ENCODE data around the gene ARHGAP8. TPM values are rescaled to one million over a fixed set of nuclear protein-coding genes. Genes with fewer than 3 reads are reported as not detected.

The ARHGAP8 gene
- total RNA-seq, 1 donor from 2014 or later = 2.8 TPM

GRCh38 chr22:44719586-44720368 is 32.6 kb upstream of the ARHGAP8 start:
- H3K27ac ChIP-seq (ENCODE audit: low read depth, low read length) = no peak overlapping the region
- no peak overlapping the region for H3K4me3 ChIP-seq (ENCODE audit: insufficient read depth, low read depth, low read length)
- no peaks in the 10 kb centered on the region for H3K9me3 ChIP-seq (ENCODE audit: insufficient read depth, low read depth, low read length)
- H2AFZ ChIP-seq (ENCODE audit: low read depth, low read length) = no peak overlapping the region
- peaks cover 29% of the 10 kb centered on the region for H4K20me1 ChIP-seq (ENCODE audit: insufficient read depth, low read length)
- H3K4me2 ChIP-seq (ENCODE audit: low read length) = no peak overlapping the region
- H3K27ac Mint-ChIP-seq (ENCODE audit: unreplicated experiment) = no peak overlapping the region
- H3K79me2 ChIP-seq (ENCODE audit: insufficient read depth, low read length) = no peaks in the 10 kb centered on the region
- peaks cover 3% of the 10 kb centered on the region for H3K9me3 Mint-ChIP-seq (ENCODE audit: unreplicated experiment)
- FAIRE-seq = no peak
- H3K36me3 Mint-ChIP-seq (ENCODE audit: low read depth, unreplicated experiment) = peaks cover 6% of the 10 kb centered on the region
- H3K27me3 Mint-ChIP-seq (ENCODE audit: low read depth, unreplicated experiment) = no peaks in the 10 kb centered on the region
- DNase-seq (ENCODE audit: low read depth) = no peak
- no peak overlapping the region for H3K4me3 Mint-ChIP-seq (ENCODE audit: unreplicated experiment)
- no peaks in the 10 kb centered on the region for H3K4me1 ChIP-seq (ENCODE audit: insufficient read depth, low read length)
- H3K27me3 ChIP-seq (ENCODE audit: insufficient read depth, low read length) = no peaks in the 10 kb centered on the region
- H3K9ac ChIP-seq (ENCODE audit: low read length) = no peak overlapping the region
- TF ChIP-seq EZH2 (IDR thresholded peaks at IDR 0.05; ENCODE audit: insufficient read depth, low read length) = no peak
- TF ChIP-seq, protein P1, sequence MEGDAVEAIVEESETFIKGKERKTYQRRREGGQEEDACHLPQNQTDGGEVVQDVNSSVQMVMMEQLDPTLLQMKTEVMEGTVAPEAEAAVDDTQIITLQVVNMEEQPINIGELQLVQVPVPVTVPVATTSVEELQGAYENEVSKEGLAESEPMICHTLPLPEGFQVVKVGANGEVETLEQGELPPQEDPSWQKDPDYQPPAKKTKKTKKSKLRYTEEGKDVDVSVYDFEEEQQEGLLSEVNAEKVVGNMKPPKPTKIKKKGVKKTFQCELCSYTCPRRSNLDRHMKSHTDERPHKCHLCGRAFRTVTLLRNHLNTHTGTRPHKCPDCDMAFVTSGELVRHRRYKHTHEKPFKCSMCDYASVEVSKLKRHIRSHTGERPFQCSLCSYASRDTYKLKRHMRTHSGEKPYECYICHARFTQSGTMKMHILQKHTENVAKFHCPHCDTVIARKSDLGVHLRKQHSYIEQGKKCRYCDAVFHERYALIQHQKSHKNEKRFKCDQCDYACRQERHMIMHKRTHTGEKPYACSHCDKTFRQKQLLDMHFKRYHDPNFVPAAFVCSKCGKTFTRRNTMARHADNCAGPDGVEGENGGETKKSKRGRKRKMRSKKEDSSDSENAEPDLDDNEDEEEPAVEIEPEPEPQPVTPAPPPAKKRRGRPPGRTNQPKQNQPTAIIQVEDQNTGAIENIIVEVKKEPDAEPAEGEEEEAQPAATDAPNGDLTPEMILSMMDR (IDR thresholded peaks at IDR 0.05; ENCODE audit: insufficient read depth, low read depth, low read length) = no peak
- no peaks in the 10 kb centered on the region for H3K36me3 ChIP-seq (ENCODE audit: insufficient read depth, low read length)
- H3K4me1 Mint-ChIP-seq (ENCODE audit: low read depth, unreplicated experiment) = peaks cover 4% of the 10 kb centered on the region

GRCh38 chr22:44721213-44721612 is 31.2 kb upstream of the ARHGAP8 start:
- Histone ChIP-seq H3K4me2 (ENCODE audit: low read length) (no peak overlapping the region), H3K4me3 (ENCODE audit: insufficient read depth, low read depth, low read length) (no peak overlapping the region), H3K27ac (ENCODE audit: low read depth, low read length) (no peak overlapping the region), H3K9me3 (ENCODE audit: insufficient read depth, low read depth, low read length) (no peaks in the 10 kb centered on the region), H3K27me3 (ENCODE audit: insufficient read depth, low read length) (no peaks in the 10 kb centered on the region), H4K20me1 (ENCODE audit: insufficient read depth, low read length) (peaks cover 19% of the 10 kb centered on the region), H3K36me3 (ENCODE audit: insufficient read depth, low read length) (no peaks in the 10 kb centered on the region), H3K9ac (ENCODE audit: low read length) (no peak overlapping the region), H2AFZ (ENCODE audit: low read depth, low read length) (no peak overlapping the region), H3K79me2 (ENCODE audit: insufficient read depth, low read length) (no peaks in the 10 kb centered on the region), H3K4me1 (ENCODE audit: insufficient read depth, low read length) (no peaks in the 10 kb centered on the region)
- H3K4me3 Mint-ChIP-seq (ENCODE audit: unreplicated experiment) = no peak overlapping the region
- no peak for TF ChIP-seq EZH2 (IDR thresholded peaks at IDR 0.05; ENCODE audit: insufficient read depth, low read length)
- TF ChIP-seq, protein P1 (IDR thresholded peaks at IDR 0.05; ENCODE audit: insufficient read depth, low read depth, low read length) = no peak
- FAIRE-seq = no peak
- no peaks in the 10 kb centered on the region for H3K27me3 Mint-ChIP-seq (ENCODE audit: low read depth, unreplicated experiment)
- no peak overlapping the region for H3K27ac Mint-ChIP-seq (ENCODE audit: unreplicated experiment)
- peaks cover 13% of the 10 kb centered on the region for H3K36me3 Mint-ChIP-seq (ENCODE audit: low read depth, unreplicated experiment)
- H3K4me1 Mint-ChIP-seq (ENCODE audit: low read depth, unreplicated experiment) = peaks cover 4% of the 10 kb centered on the region
- no peak for DNase-seq (ENCODE audit: low read depth)
- peaks cover 3% of the 10 kb centered on the region for H3K9me3 Mint-ChIP-seq (ENCODE audit: unreplicated experiment)

DNA sequence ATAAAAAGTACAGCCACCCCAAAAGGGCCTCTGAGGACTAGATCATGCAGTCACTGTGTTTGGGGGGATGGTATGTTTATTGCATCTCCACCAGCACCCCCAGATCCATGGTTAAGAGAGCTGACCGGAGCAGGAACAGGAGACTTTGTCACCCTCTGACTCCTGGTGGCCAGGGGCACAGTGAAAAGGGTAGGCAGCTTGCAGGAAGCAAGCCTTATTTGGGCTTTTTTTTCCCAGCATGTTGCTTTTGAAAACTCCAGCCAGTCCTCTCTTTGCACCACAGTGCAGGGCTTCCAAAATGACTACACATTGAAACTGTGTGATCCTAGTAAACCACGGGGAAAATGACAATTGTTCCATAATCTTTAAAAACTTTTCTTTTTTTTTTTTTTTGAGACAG is 29.8 kb upstream of the ARHGAP8 start:
- Histone ChIP-seq H3K9ac (ENCODE audit: low read length) (no peak overlapping the region), H3K27ac (ENCODE audit: low read depth, low read length) (no peak overlapping the region), H3K4me1 (ENCODE audit: insufficient read depth, low read length) (no peaks in the 10 kb centered on the region), H4K20me1 (ENCODE audit: insufficient read depth, low read length) (peaks cover 19% of the 10 kb centered on the region), H3K79me2 (ENCODE audit: insufficient read depth, low read length) (no peaks in the 10 kb centered on the region), H3K27me3 (ENCODE audit: insufficient read depth, low read length) (no peaks in the 10 kb centered on the region), H3K36me3 (ENCODE audit: insufficient read depth, low read length) (no peaks in the 10 kb centered on the region), H2AFZ (ENCODE audit: low read depth, low read length) (no peak overlapping the region), H3K4me2 (ENCODE audit: low read length) (no peak overlapping the region), H3K4me3 (ENCODE audit: insufficient read depth, low read depth, low read length) (no peak overlapping the region), H3K9me3 (ENCODE audit: insufficient read depth, low read depth, low read length) (no peaks in the 10 kb centered on the region)
- peaks cover 3% of the 10 kb centered on the region for H3K9me3 Mint-ChIP-seq (ENCODE audit: unreplicated experiment)
- no peak for FAIRE-seq
- peaks cover 4% of the 10 kb centered on the region for H3K4me1 Mint-ChIP-seq (ENCODE audit: low read depth, unreplicated experiment)
- H3K4me3 Mint-ChIP-seq (ENCODE audit: unreplicated experiment) = no peak overlapping the region
- no peaks in the 10 kb centered on the region for H3K27me3 Mint-ChIP-seq (ENCODE audit: low read depth, unreplicated experiment)
- TF ChIP-seq, protein P1 (IDR thresholded peaks at IDR 0.05; ENCODE audit: insufficient read depth, low read depth, low read length) = no peak
- TF ChIP-seq EZH2 (IDR thresholded peaks at IDR 0.05; ENCODE audit: insufficient read depth, low read length) = no peak
- no peak overlapping the region for H3K27ac Mint-ChIP-seq (ENCODE audit: unreplicated experiment)
- peaks cover 13% of the 10 kb centered on the region for H3K36me3 Mint-ChIP-seq (ENCODE audit: low read depth, unreplicated experiment)
- DNase-seq (ENCODE audit: low read depth) = no peak
